ENCODE results near the gene CTH. TPM values are rescaled to one million over a fixed set of nuclear protein-coding genes. Genes with fewer than 3 reads are reported as not detected.
"Not testable (repeated sequence)": the region's sequence is repeated elsewhere in the genome, so short reads cannot be mapped to it uniquely, and the experiment has no call there.

Gene CTH
- total and polyA plus RNA-seq, 2 of the 13 experiments (the other 11 are each of a cell fraction or from before 2014, with no cell fraction given): 8.7 to 19.7 TPM

- POLR2A ChIA-PET; H3K36me3 ChIP-seq (replicated peaks in 1 of 2; ENCODE audit: control insufficient read depth in 1 of 2, insufficient read depth in 2 of 2, low read length in 2 of 2); H3K4me3 ChIP-seq (replicated peaks in 1 of 3; ENCODE audit: insufficient read depth in 1 of 3, low read depth in 2 of 3, low read length in 3 of 3); H3K27me3 ChIP-seq (ENCODE audit: control insufficient read depth in 1 of 2, insufficient read depth in 2 of 2, low read length in 2 of 2); DNase-seq (ENCODE audit: low spot score); in situ Hi-C loops (cut with HindIII; ENCODE audit: extremely low pct_ligation_motif_present, low pct_unique_long_range_greater_than_20kb); intact Hi-C loops (cut with micrococcal nuclease; ENCODE audit: unreplicated experiment); H3K79me2 ChIP-seq (ENCODE audit: insufficient read depth, low read length); H3K4me1 ChIP-seq (ENCODE audit: insufficient read depth, low read length); H3K9ac ChIP-seq (ENCODE audit: insufficient read depth, low read depth, low read length); H3K9me3 ChIP-seq (ENCODE audit: low read length); BruUV-seq (replicated peaks); H4K20me1 ChIP-seq (ENCODE audit: insufficient read depth, low read length); CTCF ChIA-PET (ENCODE audit: low intra/inter-chr PET ratio, low total read pairs); H2AFZ ChIP-seq (ENCODE audit: low read length); H3K4me2 ChIP-seq (ENCODE audit: low read depth, low read length); ATAC-seq; FAIRE-seq; H3K27ac ChIP-seq (ENCODE audit: extremely low read length, insufficient read depth, low read length): not testable (repeated sequence)
- WGBS (ENCODE audit: low lambda C conversion rate): 43% methylated on average over 8 of the region's 8 CpGs
Measured at GRCh38 chr1:70460740-70461713, 50.0 kb downstream of the CTH start.

- Histone ChIP-seq H3K9ac (ENCODE audit: insufficient read depth, low read depth, low read length) (no peak overlapping the region), H3K4me1 (ENCODE audit: insufficient read depth, low read length) (no peaks in the 10 kb centered on the region), H3K4me3 (replicated peaks in 1 of 3; ENCODE audit: insufficient read depth in 1 of 3, low read depth in 2 of 3, low read length in 3 of 3) (no peak overlapping the region), H3K27me3 (ENCODE audit: control insufficient read depth in 1 of 2, insufficient read depth in 2 of 2, low read length in 2 of 2) (no peaks in the 10 kb centered on the region; a peak in 1 of 5 replicates), H2AFZ (ENCODE audit: low read length) (no peak overlapping the region), H3K9me3 (ENCODE audit: low read length) (no peaks in the 10 kb centered on the region), H3K4me2 (ENCODE audit: low read depth, low read length) (no peak overlapping the region), H4K20me1 (ENCODE audit: insufficient read depth, low read length) (no peaks in the 10 kb centered on the region), H3K79me2 (ENCODE audit: insufficient read depth, low read length) (no peaks in the 10 kb centered on the region), H3K27ac (ENCODE audit: extremely low read length, insufficient read depth, low read length) (no peak overlapping the region), H3K36me3 (replicated peaks in 1 of 2; ENCODE audit: control insufficient read depth in 1 of 2, insufficient read depth in 2 of 2, low read length in 2 of 2) (no peaks in the 10 kb centered on the region)
- ATAC-seq (no peak), DNase-seq (ENCODE audit: low spot score) (no peak), FAIRE-seq (no peak)
- ChIA-PET CTCF (ENCODE audit: low intra/inter-chr PET ratio, low total read pairs) (no interaction called here), POLR2A (no interaction called here)
- intact Hi-C loops (cut with micrococcal nuclease; ENCODE audit: unreplicated experiment) (no loop called here), in situ Hi-C loops (cut with HindIII; ENCODE audit: extremely low pct_ligation_motif_present, low pct_unique_long_range_greater_than_20kb) (no loop called here)
- WGBS (ENCODE audit: low lambda C conversion rate): 0% methylated on average over 1 of the region's 1 CpG
- no TSS peak for BruUV-seq (replicated peaks)
- TF ChIP-seq MBD4 (IDR thresholded peaks at IDR 0.05; ENCODE audit: borderline replicate concordance, low read length) (no peak), FOXK1 (CRISPR knock-in tag; IDR thresholded peaks at IDR 0.05; ENCODE audit: borderline replicate concordance, low read depth) (no peak), ZNF609 (CRISPR knock-in tag; IDR thresholded peaks at IDR 0.05; ENCODE audit: borderline replicate concordance) (no peak), ZNF235 (CRISPR knock-in tag; IDR thresholded peaks at IDR 0.05; ENCODE audit: borderline replicate concordance) (no peak), MLX (CRISPR knock-in tag; IDR thresholded peaks at IDR 0.05) (no peak), GMEB2 (CRISPR knock-in tag; IDR thresholded peaks at IDR 0.05; ENCODE audit: low read depth) (no peak), JUND (CRISPR knock-in tag; IDR thresholded peaks at IDR 0.05) (no peak), ZFP37 (CRISPR knock-in tag; IDR thresholded peaks at IDR 0.05; ENCODE audit: borderline replicate concordance) (no peak)
Measured at GRCh38 chr1:70462611-70463010, 51.5 kb downstream of the CTH start.

Data from HepG2 (cell line).